Gastroesophageal sphincter (tissue), 4 donors: ENCODE measurements around the gene DCUN1D5. TPM values are rescaled to one million over a fixed set of nuclear protein-coding genes. Genes with fewer than 3 reads are reported as not detected.

ENCODE experiments used
- ATAC-seq: fragments of 150-250 bp; one replicate; pipeline ENCODE4 v1.9.1; 2016; ENCODE audit warnings: mild to moderate bottlenecking, moderate library complexity
- H3K27ac ChIP-seq, 4 donors: fragments of 200-600 bp; sonication (generic) in 3 of 4; 1 replicate in 3 of 4; 2 replicates in 1 of 4; pipeline ENCODE4 v1.5.1; 2016 to 2019
- H3K27me3 ChIP-seq: fragments of 200-600 bp; sonication (generic); one replicate; pipeline ENCODE4 v1.5.1; 2019
- H3K36me3 ChIP-seq, 2 donors: fragments of 200-600 bp; sonication (generic); one replicate each; pipeline ENCODE4 v1.5.1; 2019; ENCODE audit warnings: control low read depth in 1 of 2
- H3K4me1 ChIP-seq, 3 donors: fragments of 200-600 bp; sonication (generic); 1 replicate in 2 of 3; 2 replicates in 1 of 3; pipeline ENCODE4 v1.5.1; 2016 to 2019; ENCODE audit warnings: control low read depth in 2 of 3
- H3K4me3 ChIP-seq, 2 donors: fragments of 200-600 bp; sonication (generic); one replicate each; pipeline ENCODE4 v1.5.1; 2019; ENCODE audit warnings: mild to moderate bottlenecking in 1 of 2, moderate library complexity in 1 of 2
- H3K9me3 ChIP-seq, 3 donors: fragments of 200-600 bp; sonication (generic); one replicate each; pipeline ENCODE4 v1.5.1; 2017 to 2019; ENCODE audit warnings: control low read depth in 2 of 3
- EP300 ChIP-seq: sonication (generic); formaldehyde crosslinking; IDR thresholded peaks from one replicate; pipeline ENCODE4 v1.6.1; 2017; ENCODE audit warnings: antibody characterized with exemption, mild to moderate bottlenecking
- POLR2A ChIP-seq, 2 donors: fragments of 450-650 bp; IDR thresholded peaks; one replicate each; pipeline ENCODE4 v1.6.1; 2017; ENCODE audit warnings: antibody characterized with exemption in 2 of 2, mild to moderate bottlenecking in 2 of 2, moderate library complexity in 1 of 2
- POLR2AphosphoS5 ChIP-seq: sonication (generic); formaldehyde crosslinking; IDR thresholded peaks from one replicate; pipeline ENCODE4 v1.6.1; 2017; ENCODE audit warnings: antibody characterized with exemption
- WGBS, 2 donors: methylation state at CpG; one replicate each; pipeline ENCODE4 v1.1.5; 2018; ENCODE audit warnings: low coverage in 1 of 2; 5-methylcytosine and 5-hydroxymethylcytosine counted together
- total RNA-seq, 4 donors: library from RNA; depleted of rRNA; stranded (reverse); fragments of >200 nt; gene quantifications; one replicate each; pipeline ENCODE4 v1.1.0, GENCODE V29; 2016
- TF ChIP-seq, protein P1 (sequence below), 4 experiments: fragments of 200-600 bp in 2 of 4; fragments of 450-650 bp in 2 of 4; sonication (generic) in 1 of 4; IDR thresholded peaks; one replicate each; pipeline ENCODE4 v1.5.1; 2017 to 2019; ENCODE audit warnings: antibody characterized with exemption in 4 of 4, mild to moderate bottlenecking in 2 of 4, moderate library complexity in 2 of 4

Gene DCUN1D5
- total RNA-seq, 4 donors from 2014 or later: 32.6 to 45.8 (median 42.1) TPM

GRCh38 chr11:103110391-103110790 is 18.4 kb upstream of the DCUN1D5 start:
- TF ChIP-seq POLR2A (IDR thresholded peaks at IDR 0.05) (no peak), EP300 (no peak), POLR2AphosphoS5 (no peak)
- TF ChIP-seq, protein P1, sequence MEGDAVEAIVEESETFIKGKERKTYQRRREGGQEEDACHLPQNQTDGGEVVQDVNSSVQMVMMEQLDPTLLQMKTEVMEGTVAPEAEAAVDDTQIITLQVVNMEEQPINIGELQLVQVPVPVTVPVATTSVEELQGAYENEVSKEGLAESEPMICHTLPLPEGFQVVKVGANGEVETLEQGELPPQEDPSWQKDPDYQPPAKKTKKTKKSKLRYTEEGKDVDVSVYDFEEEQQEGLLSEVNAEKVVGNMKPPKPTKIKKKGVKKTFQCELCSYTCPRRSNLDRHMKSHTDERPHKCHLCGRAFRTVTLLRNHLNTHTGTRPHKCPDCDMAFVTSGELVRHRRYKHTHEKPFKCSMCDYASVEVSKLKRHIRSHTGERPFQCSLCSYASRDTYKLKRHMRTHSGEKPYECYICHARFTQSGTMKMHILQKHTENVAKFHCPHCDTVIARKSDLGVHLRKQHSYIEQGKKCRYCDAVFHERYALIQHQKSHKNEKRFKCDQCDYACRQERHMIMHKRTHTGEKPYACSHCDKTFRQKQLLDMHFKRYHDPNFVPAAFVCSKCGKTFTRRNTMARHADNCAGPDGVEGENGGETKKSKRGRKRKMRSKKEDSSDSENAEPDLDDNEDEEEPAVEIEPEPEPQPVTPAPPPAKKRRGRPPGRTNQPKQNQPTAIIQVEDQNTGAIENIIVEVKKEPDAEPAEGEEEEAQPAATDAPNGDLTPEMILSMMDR (IDR thresholded peaks at IDR 0.05): no peak
- H3K36me3 ChIP-seq: peaks cover 0 to 12% of the 10 kb centered on the region in 2 donors
- no peaks in the 10 kb centered on the region for H3K27me3 ChIP-seq
- peaks cover 0 to 35% (median 0%) of the 10 kb centered on the region in 3 donors for H3K4me1 ChIP-seq
- no peaks in the 10 kb centered on the region for H3K9me3 ChIP-seq
- peak overlapping the region; percentile 76 to 95 for H3K4me3 ChIP-seq
- no peak for ATAC-seq
- peak overlapping the region in 1 of 4 donors; percentile 83 for H3K27ac ChIP-seq

DNA sequence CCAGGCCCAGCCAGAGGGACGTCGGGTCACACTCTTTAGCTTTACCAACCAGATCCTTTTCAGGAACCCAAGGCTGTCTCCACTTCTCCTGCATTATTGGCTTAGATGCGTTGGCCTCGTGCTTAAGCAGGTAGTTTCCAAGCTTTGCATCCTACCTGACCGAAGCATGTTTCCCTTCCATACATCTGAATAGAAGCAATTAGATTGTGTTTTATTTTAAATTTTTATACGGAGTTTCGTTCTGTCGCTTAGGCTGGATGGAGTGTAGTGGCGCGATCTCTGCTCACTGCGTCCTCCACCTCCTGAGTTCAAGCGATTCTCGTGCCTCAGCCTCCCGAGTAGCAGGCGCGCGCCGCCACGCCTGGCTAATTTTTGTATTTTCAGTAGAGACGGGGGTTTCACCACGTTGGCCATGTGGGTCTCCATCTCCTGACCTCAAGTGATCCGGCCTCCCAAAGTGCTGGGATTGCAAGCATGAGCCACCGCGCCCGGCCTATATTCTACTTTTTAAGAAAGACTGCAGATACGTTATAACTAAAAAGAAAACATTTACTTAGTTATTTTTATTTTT is 17.9 kb upstream of the DCUN1D5 start:
- Histone ChIP-seq H3K4me3 (peak overlapping the region; percentile 76 to 95), H3K27me3 (no peaks in the 10 kb centered on the region), H3K27ac (peak overlapping the region in 3 of 4 donors; percentile 76 to 83 (median 77)), H3K36me3 (peaks cover 0 to 8% of the 10 kb centered on the region in 2 donors), H3K9me3 (no peaks in the 10 kb centered on the region), H3K4me1 (peaks cover 0 to 35% (median 0%) of the 10 kb centered on the region in 3 donors)
- TF ChIP-seq, protein P1 (IDR thresholded peaks at IDR 0.05): no peak
- TF ChIP-seq EP300 (no peak), POLR2AphosphoS5 (no peak), POLR2A (IDR thresholded peaks at IDR 0.05) (no peak)
- ATAC-seq: no peak
- WGBS, 2 donors: 17 to 33% methylated on average over 11 to 21 of the region's 26 CpGs

- H3K27ac ChIP-seq: peak within 1 kb of the TSS in 3 of 4 donors; percentile 76 to 83 (median 77)
- H3K36me3 ChIP-seq: peaks cover 0 to under 1% of the 10 kb centered on the region in 2 donors
- H3K9me3 ChIP-seq: no peaks in the 10 kb centered on the region
- peak; percentile 98 for ATAC-seq
- TF ChIP-seq EP300 (no peak), POLR2A (IDR thresholded peaks at IDR 0.05) (peak in 1 of 2 donors; percentile 11), POLR2AphosphoS5 (peak; percentile 45)
- TF ChIP-seq, protein P1 (IDR thresholded peaks at IDR 0.05): peak in 3 of 4 experiments; percentile 37 to 58 (median 46)
- H3K4me3 ChIP-seq: peak within 1 kb of the TSS; percentile 76 to 95
- peaks cover 4% of the 10 kb centered on the region for H3K27me3 ChIP-seq
- peaks cover 0 to 35% (median 0%) of the 10 kb centered on the region in 3 donors for H3K4me1 ChIP-seq
- WGBS, 2 donors: 0 to 3% methylated on average over 26 to 43 of the region's 53 CpGs
Measured at GRCh38 chr11:103108933-103109817, 17.2 kb upstream of the DCUN1D5 start, which contains the start of gene DYNC2H1. DYNC2H1 (plus strand) TSS chr11:103109426; CDS start chr11:103109575, 149 bp downstream.

DNA sequence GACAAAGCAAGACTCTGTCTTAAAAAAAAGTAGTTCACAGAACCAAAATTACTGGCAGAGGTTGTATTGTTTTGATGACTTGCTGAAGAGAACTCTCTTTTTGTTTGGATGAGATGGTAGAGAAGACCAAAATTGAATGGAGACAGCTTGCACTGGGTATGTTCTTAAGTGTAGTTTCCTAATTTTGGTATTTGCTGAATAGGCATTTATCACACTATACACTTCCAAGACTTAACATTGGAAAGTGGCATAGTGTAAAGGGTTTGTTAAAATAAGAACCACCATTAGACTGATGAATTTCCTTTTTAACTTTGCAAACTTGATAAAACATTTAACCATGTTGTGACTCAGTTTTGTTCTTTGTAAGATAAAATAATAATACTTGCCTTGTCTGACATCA is 5.3 kb upstream of the DCUN1D5 start:
- H3K36me3 ChIP-seq: no peaks in the 10 kb centered on the region
- H3K27me3 ChIP-seq: peaks cover 40% of the 10 kb centered on the region
- ATAC-seq: no peak
- no peaks in the 10 kb centered on the region for H3K9me3 ChIP-seq
- H3K4me1 ChIP-seq: peaks cover 0 to 4% (median 0%) of the 10 kb centered on the region in 3 donors
- no peak for TF ChIP-seq POLR2AphosphoS5
- TF ChIP-seq POLR2A (IDR thresholded peaks at IDR 0.05): no peak
- no peak for TF ChIP-seq EP300
- TF ChIP-seq, protein P1 (IDR thresholded peaks at IDR 0.05): no peak
- H3K4me3 ChIP-seq: no peak overlapping the region
- no peak overlapping the region for H3K27ac ChIP-seq
